Transverse colon (tissue), 4 donors: ENCODE data around the gene ITGA8. TPM values are rescaled to one million over a fixed set of nuclear protein-coding genes. Genes with fewer than 3 reads are reported as not detected.

ENCODE experiments used
- DNase-seq: peaks from one replicate; pipeline ENCODE4 v3.0.0-alpha.2; 2019
- H3K27ac ChIP-seq, 4 donors: fragments of 200-600 bp; sonication (generic); 2 replicates each; pipeline ENCODE4 v1.5.1; 2016 to 2018; ENCODE audit warnings: inconsistent platforms in 4 of 4
- H3K27me3 ChIP-seq: fragments of 200-600 bp; sonication (generic); 2 replicates; pipeline ENCODE4 v1.5.1; 2017; ENCODE audit warnings: inconsistent platforms
- H3K36me3 ChIP-seq, 4 donors: fragments of 200-600 bp; sonication (generic); 2 replicates each; pipeline ENCODE4 v1.5.1; 2017 to 2019; ENCODE audit warnings: inconsistent platforms in 4 of 4
- H3K4me1 ChIP-seq, 4 donors: fragments of 200-600 bp; sonication (generic); 2 replicates each; pipeline ENCODE4 v1.5.1; 2017 to 2020; ENCODE audit warnings: inconsistent platforms in 4 of 4
- H3K4me3 ChIP-seq, 4 donors: fragments of 200-600 bp; sonication (generic); 1 replicate in 1 of 4; 2 replicates in 3 of 4; pipeline versions ENCODE4 v1.5.1 to v1.6.1; 2017 to 2019; ENCODE audit warnings: inconsistent platforms in 4 of 4
- H3K9me3 ChIP-seq, 2 donors: fragments of 200-600 bp; sonication (generic); 2 replicates each; pipeline ENCODE4 v1.5.1; 2017 to 2019; ENCODE audit warnings: inconsistent platforms in 2 of 2
- CTCF ChIP-seq, 5 experiments: fragments of 200-600 bp in 3 of 5; fragments of 450-650 bp in 2 of 5; sonication (generic) in 3 of 5; IDR thresholded peaks; 1 replicate in 2 of 5; 2 replicates in 3 of 5; pipeline ENCODE4 v1.5.1; 2016 to 2017; ENCODE audit warnings: antibody characterized with exemption in 5 of 5, inconsistent platforms in 3 of 5, mild to moderate bottlenecking in 2 of 5, moderate library complexity in 1 of 5
- EP300 ChIP-seq: sonication (generic); formaldehyde crosslinking; IDR thresholded peaks from one replicate; pipeline ENCODE4 v1.6.1; 2017; ENCODE audit warnings: antibody characterized with exemption, low read depth
- POLR2A ChIP-seq: fragments of 450-650 bp; IDR thresholded peaks from one replicate; pipeline ENCODE4 v1.6.1; 2016; ENCODE audit warnings: antibody characterized with exemption, mild to moderate bottlenecking, moderate library complexity
- POLR2AphosphoS5 ChIP-seq, 3 donors: sonication (generic); formaldehyde crosslinking; IDR thresholded peaks; one replicate each; pipeline ENCODE4 v1.6.1; 2016; ENCODE audit warnings: antibody characterized with exemption in 3 of 3
- WGBS, 2 donors: methylation state at CpG; one replicate each; pipeline ENCODE4 v1.1.5; 2018; ENCODE audit warnings: low coverage in 1 of 2; 5-methylcytosine and 5-hydroxymethylcytosine counted together
- in situ Hi-C, 4 donors: fragments of 200-750 bp; cut with MboI; loops; one replicate each; pipeline versions ENCODE4 v1.15.0 to v1.15.1; 2017; ENCODE audit warnings: low sequenced_read_pairs in 3 of 4, low pct_ligation_motif_present in 1 of 4, low pct_unique_long_range_greater_than_20kb in 1 of 4
- intact Hi-C: fragments of 100-400 bp; cut with DNase I; formaldehyde crosslinking; loops from one replicate; pipeline ENCODE4 v1.15.1; 2023; ENCODE audit warnings: low total_unique reads
- total RNA-seq, 4 donors: library from RNA; depleted of rRNA; stranded (reverse); fragments of >200 nt; gene quantifications; one replicate each; pipeline ENCODE4 v1.1.0, GENCODE V29; 2016

Gene ITGA8
- total RNA-seq, 4 donors from 2014 or later: 1.4 to 4.9 (median 3.3) TPM; not detected in 1

- intact Hi-C loops (no loop called here), in situ Hi-C loops (no loop called here)
- H3K4me3 ChIP-seq: no peak overlapping the region
- H3K4me1 ChIP-seq: no peaks in the 10 kb centered on the region
- H3K27me3 ChIP-seq: no peaks in the 10 kb centered on the region
- H3K27ac ChIP-seq: no peak overlapping the region
- TF ChIP-seq CTCF (IDR thresholded peaks at IDR 0.05) (no peak), POLR2A (no peak), POLR2AphosphoS5 (IDR thresholded peaks at IDR 0.05) (no peak), EP300 (no peak)
- DNase-seq: no peak
- 91 to 93% methylated on average over 8 of the region's 8 CpGs for WGBS, 2 donors
- no peaks in the 10 kb centered on the region for H3K9me3 ChIP-seq
- no peaks in the 10 kb centered on the region for H3K36me3 ChIP-seq
These were observed 92.0 kb downstream of the ITGA8 start for GRCh38 chr10:15627617-15628196.

DNA sequence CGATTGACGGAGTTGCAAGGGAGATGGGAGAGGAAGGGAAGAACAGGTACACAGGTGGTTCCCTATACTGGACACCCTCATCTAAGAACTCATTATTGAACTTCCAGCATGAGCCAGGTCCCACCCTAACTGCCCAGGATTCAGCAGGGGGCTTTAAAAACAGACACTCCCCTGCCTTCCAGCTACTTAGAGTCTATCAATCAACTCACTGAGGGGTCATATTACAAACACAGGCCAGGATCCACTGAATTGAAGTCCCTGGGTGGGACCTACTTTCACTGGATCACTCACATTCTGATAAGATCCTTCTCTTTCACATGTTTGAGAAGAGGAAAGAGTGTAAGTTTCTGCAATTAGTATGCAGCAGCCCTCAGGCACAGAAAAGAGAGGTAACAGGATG lies 92.8 kb downstream of the ITGA8 start:
- H3K4me1 ChIP-seq: no peaks in the 10 kb centered on the region
- H3K4me3 ChIP-seq: no peak overlapping the region
- intact Hi-C loops: no loop called here
- H3K9me3 ChIP-seq: no peaks in the 10 kb centered on the region
- no peak for DNase-seq
- no peak overlapping the region for H3K27ac ChIP-seq
- no peak for TF ChIP-seq EP300
- no peak for TF ChIP-seq POLR2A
- no peak for TF ChIP-seq POLR2AphosphoS5 (IDR thresholded peaks at IDR 0.05)
- no peak for TF ChIP-seq CTCF (IDR thresholded peaks at IDR 0.05)
- H3K36me3 ChIP-seq: no peaks in the 10 kb centered on the region
- H3K27me3 ChIP-seq: no peaks in the 10 kb centered on the region
- in situ Hi-C loops: no loop called here
- 96% methylated on average over 2 of the region's 2 CpGs; no CpG with 5 or more reads in 1 of the 2 donors for WGBS, 2 donors

DNA sequence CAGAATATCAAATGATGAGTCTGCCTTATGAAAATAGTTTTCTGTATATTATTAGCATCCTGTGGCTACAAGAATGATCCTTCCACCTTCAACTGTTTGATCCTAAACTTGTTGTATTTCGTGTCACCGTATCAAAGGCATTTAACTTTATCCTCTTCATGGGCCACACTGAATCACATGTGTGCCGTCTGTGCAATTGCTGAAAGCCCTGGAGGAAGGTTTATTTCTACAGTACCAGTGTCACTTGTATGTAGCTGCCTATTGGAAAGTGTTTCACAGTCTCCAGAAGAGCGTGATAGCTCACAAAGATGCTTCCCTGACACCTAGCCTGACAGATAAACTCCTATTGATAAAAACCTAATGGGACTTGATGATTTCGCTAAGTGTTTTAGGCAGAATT lies 94.5 kb downstream of the ITGA8 start:
- Histone ChIP-seq H3K4me3 (no peak overlapping the region), H3K9me3 (no peaks in the 10 kb centered on the region), H3K27ac (no peak overlapping the region), H3K4me1 (no peaks in the 10 kb centered on the region), H3K27me3 (no peaks in the 10 kb centered on the region), H3K36me3 (no peaks in the 10 kb centered on the region)
- no peak for TF ChIP-seq CTCF (IDR thresholded peaks at IDR 0.05)
- TF ChIP-seq POLR2A: no peak
- no peak for TF ChIP-seq EP300
- no peak for TF ChIP-seq POLR2AphosphoS5 (IDR thresholded peaks at IDR 0.05)
- in situ Hi-C loops (no loop called here), intact Hi-C loops (no loop called here)
- no peak for DNase-seq
- 71 to 83% methylated on average over 1 to 5 of the region's 5 CpGs for WGBS, 2 donors

- 54 to 64% methylated on average over 4 to 6 of the region's 6 CpGs for WGBS, 2 donors
- no peak for TF ChIP-seq EP300
- no peak for TF ChIP-seq CTCF (IDR thresholded peaks at IDR 0.05)
- TF ChIP-seq POLR2A: no peak
- TF ChIP-seq POLR2AphosphoS5 (IDR thresholded peaks at IDR 0.05): no peak
These were observed 95.1 kb downstream of the ITGA8 start for GRCh38 chr10:15624401-15625196.

More at GRCh38 chr10:15624401-15625196, 95.1 kb downstream of the ITGA8 start:
- no peak for DNase-seq
- Histone ChIP-seq H3K4me1 (no peaks in the 10 kb centered on the region), H3K36me3 (no peaks in the 10 kb centered on the region), H3K27me3 (no peaks in the 10 kb centered on the region), H3K27ac (no peak overlapping the region), H3K9me3 (no peaks in the 10 kb centered on the region), H3K4me3 (no peak overlapping the region)
- in situ Hi-C loops (no loop called here), intact Hi-C loops (no loop called here)
